Middle frontal gyrus (tissue), 1 donor: Measurements from ENCODE around the gene ARHGEF5.
"Not testable (repeated sequence)": the region's sequence is repeated elsewhere in the genome, so short reads cannot be mapped to it uniquely, and the experiment has no call there.

Experiments used
- DNase-seq: peaks from one replicate; pipeline ENCODE4 v3.0.0-alpha.2; 2015; ENCODE audit warnings: low spot score; ENCODE audit errors: extremely low spot score

The ARHGEF5 gene

DNA sequence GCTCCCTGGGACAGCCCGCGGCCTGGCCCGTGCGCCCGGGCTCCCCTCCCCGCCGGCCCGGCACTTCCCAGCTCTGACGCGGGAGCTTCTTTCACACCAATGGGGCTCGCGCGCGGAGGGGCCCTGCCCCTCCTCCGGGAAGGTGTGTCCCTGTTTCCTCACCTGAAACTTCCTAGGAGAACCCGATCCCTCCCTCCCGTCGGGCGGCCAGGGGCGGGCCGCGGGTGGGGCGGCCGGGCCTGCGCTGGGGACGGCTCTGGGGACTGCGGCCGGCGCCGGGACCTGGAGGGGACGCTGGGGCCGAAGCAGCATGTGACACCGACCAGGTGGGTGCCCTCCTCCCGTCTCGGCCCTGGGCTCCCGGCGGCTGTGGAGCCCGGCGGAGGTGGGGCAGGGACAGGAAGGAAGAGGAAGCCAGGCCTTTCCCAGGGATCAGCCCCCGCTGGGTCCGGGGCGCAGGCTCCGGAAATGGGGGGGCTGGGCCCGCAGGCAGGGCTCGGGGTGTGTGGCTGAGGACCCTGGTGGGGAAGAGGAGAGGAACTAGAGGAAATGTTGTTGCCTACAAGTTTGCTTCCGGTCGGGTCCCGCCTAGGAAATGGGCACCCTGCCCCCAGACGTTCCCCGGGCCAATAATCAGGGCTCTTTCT, at the start of gene ARHGEF5:
Gene ARHGEF5, plus strand, starts transcription at position 227 of the 647 bp plus-strand sequence. CDS start 7,268 bp downstream, outside the sequence.
- DNase-seq = not testable (repeated sequence)

DNA sequence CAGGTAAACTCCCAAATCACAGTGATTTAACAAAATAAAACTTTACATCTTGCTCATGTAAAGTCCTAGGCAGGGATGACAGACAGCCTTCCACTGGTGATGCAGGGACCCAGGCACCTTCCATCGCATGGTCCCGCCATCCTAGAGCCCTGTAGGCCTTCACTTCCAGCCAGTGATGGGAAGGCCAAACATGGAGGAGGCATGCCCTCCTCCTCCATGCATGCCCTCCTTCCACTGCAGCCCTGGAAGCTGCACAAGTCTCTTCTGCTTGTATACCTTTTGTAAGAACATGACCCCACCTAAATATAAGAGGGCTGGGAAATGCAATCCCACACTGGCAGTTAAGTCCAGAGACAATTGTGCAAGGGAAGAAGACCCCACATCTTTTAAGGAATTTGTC, 45.5 kb upstream of the ARHGEF5 start:
- DNase-seq = not testable (repeated sequence)

DNA sequence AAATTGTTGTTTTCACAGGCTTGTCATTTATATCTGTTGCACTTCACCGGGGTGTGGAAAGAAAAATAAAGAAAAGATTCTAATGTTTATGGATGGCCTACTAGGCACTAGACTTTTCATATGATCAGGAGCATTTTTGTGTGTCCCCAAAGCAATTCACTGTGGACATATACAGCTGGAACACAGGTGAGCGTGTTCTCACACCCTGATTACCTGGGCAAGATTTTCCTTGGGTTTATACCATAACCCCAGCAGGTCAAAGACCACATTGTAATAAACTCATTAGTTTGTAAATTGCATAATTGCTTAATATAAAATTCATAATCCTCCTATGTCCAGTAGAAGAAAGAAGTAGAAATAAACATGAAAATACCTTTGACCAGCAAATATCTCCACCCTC, 44.0 kb upstream of the ARHGEF5 start:
- DNase-seq = not testable (repeated sequence)

DNA sequence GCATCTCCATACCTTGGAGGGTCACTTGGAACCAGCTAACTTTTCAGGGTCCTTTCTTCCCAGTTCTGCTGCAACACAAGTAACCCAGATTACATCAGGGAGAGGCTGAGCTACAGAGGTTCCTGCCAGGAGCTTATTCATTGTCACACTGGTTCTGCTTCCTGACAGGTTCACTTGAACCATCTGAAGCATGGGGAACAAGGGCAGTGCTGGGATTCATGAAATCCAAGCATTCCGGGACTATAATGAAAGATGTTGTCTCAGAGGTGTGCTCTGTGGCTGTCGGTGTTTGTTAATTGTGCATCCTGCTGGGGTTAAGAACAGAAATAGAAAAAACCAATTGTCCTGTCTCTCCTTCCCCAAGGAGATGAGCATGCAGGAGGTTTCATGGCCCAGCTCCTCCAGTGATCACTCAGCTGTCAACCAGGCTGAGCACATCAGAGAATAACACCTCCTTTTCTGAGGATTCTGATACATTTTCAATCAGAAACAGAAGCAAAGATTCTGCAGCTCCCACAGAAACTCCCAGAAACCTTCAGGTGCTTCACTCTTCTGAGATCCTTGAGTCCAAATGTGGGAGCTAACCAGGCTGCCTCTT, 43.2 kb upstream of the ARHGEF5 start, which contains the start of gene OR2A1:
Gene OR2A1, plus strand, starts transcription at position 548 of the 598 bp plus-strand sequence. CDS start 5,706 bp downstream, outside the sequence.
- DNase-seq = not testable (repeated sequence)

DNA sequence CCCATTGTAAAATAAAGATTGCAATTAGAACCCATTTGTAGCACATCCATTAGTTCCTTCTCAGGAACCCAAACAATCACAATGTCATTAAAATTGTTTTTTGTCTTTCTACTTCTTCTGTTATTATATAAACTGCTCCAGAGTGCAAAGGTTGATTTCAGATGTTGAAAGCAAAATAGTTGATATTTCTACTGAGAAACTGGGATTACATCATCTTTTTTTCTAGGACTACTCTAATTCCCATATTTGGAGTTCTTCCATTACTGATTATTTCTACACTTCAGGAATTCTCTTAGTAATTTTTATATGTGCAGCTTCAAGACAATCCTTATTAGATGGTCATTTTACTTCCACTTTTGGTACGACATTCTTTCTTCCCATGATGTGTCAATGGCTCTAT, 37.7 kb upstream of the ARHGEF5 start:
- not testable (repeated sequence) for DNase-seq

DNA sequence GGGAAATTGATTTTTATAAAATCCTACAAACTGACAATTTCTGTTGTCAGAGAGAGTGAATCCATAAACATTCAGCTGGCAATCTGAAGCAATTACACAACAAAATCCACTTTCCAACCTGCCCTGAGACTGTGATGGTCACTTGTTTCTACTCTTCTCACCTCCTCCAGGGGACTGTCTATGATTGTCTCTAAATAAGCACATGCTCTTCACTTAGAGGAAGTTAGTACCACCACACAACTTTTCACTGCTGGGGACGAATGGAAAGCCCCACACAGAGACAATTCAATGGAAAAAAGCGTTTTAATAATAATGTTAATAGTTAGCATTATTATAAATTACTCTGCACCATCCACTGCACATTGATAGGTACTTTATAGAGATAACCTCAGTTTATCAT, 35.7 kb upstream of the ARHGEF5 start:
- not testable (repeated sequence) for DNase-seq

DNA sequence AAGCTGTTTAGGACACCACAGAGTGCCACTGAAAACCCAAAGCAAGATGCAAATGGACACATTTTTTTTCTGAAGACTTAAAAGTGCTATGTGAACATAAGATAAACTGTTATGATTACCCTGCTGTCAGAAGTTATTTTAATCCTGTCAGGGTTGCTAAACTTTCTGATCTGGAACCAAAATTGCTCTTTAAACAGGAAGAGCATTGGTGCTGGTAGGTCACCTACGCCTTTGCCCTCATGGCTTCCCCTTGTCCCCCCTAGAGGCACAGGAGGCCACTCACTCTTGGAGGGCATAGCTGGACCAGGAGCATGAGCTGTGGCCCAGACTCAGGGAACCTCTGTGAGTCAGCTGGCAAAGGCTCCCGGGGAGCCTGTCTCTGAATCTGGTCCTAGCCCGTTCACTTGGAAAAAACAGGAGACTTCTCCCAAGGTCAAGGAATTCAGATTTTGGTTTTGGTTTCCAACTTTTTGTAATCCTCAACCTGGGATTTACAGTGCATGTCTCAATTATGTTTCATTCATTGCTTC, 33.5 kb upstream of the ARHGEF5 start:
- DNase-seq = not testable (repeated sequence)

DNA sequence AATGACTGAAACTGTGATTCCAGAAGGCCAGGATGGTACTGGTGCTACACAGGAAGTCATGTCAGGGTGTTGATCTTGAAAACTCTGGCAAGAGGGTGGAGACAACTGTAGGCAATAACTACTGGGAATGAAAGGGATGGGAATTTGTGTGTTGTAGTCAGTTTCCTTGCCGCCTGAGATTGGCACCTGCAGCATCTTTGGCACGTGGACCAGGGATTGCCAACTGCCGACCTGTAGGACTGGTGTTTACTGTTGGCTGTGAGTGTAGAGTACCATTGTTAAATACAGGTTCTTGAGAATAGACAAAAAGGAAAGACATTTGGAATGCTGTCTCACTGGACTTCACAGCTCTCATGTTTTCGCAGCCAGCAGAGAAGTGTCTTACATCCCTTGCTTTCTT, 31.8 kb upstream of the ARHGEF5 start:
- not testable (repeated sequence) for DNase-seq

DNA sequence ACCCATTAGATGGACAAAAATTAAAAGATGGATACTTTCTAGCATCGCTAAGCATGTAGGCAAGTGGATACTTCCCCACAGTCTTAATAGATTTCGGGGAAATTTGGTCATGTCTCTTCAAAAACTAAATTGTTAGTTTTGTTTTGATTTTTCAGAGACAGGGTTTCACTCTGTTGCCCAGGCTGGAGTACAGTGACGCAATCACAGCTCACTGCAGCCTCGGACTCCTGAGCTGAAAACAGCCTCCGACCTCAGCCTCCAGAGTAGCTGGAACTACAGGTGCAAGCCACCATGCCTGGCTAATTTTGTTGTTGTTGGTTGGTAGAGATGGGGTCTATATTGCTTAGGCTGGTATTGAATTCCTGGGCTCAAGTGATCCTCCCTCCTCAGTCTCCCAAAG, 29.3 kb upstream of the ARHGEF5 start:
- DNase-seq = not testable (repeated sequence)

DNA sequence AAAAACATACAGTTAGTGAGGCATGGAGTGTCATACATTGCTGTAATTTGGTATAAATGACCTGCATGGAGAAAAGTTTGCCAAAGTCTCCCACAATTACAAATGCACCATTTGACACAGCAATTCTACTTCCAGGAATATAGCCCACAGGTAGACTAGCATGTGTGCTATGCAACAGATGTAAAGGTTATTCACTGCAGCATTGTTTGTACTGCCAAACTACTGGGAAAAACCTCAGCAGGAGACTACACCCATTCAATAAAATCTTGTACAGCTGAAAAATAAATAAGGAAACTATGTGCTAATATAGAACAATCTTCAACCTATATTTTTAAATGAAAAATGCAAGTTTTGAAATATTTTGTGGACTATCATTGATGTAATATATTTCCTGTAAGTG, 25.2 kb upstream of the ARHGEF5 start:
- DNase-seq = not testable (repeated sequence)

DNA sequence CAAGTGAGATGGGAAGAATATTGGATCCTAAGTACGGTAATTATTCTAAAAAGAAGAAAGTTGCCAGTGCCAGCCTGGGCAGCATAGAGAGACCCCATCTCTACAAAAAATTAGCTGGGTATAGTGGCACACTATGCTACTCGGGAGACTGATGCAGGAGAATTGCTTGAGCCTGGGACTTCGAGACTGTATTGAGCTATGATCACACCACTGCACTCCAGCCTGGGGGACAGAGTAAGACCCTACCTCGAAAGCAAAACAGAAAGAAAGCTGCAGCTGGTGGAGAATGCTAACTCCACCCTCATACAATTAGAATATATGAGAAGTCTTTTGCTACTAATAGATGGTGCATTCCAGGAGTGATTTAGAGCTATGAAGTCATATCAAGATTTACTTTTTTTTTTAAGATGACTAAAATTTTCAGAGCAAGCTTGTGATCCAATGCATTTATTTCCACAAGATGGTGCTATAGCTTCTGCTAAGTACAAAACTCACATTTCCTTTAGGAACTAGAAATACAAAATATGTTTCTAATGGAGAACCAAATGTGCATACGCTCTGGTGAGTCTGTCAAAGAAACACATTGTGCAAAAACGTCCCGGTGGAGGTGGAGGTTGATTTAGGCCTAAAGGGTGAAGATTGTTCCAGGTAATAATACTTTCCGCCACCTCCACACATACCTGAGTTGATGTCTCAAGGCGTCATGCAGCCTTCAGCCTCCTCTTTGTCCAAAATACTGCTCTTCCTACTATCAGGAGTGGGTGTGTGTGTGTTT, 23.8 kb upstream of the ARHGEF5 start:
- DNase-seq = not testable (repeated sequence)

DNA sequence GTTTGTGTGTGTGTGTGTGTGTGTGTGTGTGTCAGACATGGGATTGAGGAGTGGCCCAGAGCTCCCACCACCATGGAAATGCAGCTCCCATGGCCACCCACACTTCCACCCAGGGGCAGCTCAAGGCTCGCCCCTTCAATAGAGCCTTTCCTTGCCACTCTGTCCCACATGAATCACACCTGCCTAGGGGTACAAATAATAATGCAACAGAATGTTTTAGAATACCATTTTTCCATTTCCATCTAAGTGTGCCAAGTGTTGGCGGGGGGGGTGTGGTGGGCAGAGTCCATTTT, 23.3 kb upstream of the ARHGEF5 start:
- DNase-seq = not testable (repeated sequence)

DNA sequence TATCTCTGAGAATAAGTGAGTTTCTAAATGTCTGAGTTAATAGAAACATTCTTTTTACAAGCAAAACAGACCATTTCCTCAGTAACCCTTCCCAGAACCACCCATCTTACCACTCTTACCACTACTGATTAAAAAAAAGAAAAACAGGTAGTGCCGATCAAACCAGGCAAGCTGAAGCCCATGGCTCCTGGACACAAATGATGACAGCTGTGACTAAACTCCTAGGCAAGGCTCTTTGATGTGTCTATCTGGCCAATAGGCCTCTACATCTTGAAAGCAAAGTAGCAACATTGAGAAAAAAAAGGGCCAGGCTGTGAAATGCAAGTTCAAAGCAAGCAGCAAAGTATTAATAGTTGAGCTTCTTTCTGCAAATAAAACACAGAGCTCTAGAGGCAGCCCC, 6.6 kb upstream of the ARHGEF5 start:
- DNase-seq = not testable (repeated sequence)

DNA sequence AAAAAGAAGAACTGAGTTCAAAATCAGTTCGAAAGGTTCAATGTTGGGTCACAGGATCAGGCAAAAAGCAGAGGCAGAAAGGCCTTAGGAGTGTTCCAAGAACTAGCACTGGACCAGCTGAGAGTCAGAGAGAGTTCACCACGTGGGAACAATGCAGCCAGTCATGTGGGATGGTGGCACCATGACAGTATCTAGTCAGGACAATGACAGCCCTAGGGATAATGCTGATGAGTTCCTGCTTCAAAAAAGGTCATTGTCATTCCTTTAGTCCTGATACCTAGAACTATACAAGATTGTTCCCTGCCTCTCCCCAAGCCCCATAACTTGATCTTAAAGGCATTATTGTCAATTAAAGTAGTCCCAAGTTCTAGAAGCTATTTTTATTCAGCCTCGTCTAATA, 3.5 kb upstream of the ARHGEF5 start:
- DNase-seq = not testable (repeated sequence)

DNA sequence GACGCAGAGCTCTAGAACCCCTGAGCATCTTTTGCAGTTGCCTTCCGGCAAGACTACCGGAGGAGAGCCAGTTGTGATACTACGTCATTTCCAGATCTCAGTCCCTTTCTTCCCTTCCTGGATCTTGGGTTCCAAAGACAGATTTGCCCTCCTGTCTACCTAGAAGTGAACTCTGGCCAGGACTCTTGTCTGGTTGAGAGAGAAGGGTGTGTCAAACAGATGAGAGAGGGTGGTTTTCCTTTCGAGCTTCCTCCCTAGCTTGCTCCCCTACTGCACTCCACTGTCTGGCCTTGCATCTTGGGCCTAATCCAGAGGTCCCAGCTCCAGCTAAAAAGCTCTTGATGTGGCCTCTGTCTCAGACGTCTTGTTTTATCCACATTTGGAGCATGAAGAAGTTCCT, 983 bp downstream of the ARHGEF5 start:
- DNase-seq = not testable (repeated sequence)

DNA sequence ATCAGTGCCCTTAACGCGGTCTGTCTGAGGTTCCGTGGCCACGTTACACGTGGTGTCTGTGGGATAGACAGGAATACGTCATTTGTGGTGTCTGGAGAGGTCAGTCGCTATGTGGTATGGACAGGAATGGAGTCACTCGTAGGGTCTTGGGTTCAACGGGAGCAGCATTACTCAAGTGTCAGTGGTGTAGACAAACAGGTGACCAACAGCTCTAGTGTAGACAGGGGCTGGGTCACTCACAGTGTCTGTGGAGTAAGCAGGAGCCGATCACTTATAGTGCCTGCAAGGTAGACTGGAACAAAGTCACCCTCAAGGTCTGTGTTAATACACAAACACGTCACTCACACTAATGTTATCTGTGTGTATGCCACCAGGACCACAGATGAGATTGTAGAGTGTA, 1.7 kb downstream of the ARHGEF5 start:
- not testable (repeated sequence) for DNase-seq

DNA sequence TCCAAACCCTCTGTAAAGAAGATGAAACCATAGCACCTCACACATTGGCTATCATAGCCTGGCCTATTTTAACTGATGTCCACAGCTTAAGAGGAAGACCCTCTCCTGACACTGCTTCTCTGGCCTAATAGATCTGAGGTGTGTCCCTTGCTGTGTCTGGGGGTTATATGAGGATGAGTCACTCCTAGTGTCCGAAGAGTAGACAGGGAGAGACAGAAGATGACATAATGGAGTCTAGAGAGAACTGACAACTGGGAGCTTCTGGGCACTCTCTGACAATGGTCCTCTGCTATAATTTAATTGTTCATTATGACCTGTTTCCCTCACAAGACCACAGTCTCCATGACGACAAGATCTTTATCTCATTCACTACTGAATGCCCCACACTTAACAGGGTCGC, 6.9 kb downstream of the ARHGEF5 start:
- DNase-seq = not testable (repeated sequence)

DNA sequence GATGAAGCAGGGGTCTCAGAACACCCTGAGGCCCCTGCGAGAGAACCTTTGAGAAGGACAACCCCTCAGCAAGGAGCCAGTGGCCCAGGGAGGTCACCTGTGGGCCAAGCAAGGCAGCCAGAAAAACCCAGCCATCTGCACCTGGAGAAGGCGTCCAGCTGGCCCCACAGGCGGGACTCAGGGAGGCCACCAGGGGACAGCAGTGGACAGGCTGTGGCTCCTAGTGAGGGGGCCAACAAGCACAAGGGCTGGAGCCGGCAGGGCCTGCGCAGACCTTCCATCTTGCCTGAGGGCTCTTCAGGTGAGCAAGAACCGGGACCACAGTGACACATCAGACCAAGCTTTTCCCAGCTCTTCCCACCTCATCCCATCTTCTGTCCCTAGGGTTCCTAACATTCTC, 10.3 kb downstream of the ARHGEF5 start:
- not testable (repeated sequence) for DNase-seq

DNA sequence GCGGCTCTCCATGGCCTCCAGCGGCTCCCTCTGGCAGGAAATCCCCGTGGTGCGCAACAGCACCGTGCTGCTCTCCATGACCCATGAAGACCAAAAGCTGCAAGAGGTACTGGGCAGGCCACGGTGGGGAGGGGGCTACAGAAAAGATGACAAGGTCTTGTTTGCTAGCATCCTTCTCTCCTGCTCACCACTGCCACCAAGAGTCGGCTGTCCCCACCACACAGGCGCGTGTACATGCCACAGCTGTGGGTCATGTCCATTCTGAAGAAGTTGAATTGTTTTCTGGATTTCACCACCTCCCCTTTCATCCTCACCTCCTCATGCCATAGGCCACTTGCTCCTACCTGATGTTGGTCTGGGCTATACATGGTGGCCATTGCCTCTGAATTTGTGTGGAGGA, 12.0 kb downstream of the ARHGEF5 start:
- DNase-seq = not testable (repeated sequence)

DNA sequence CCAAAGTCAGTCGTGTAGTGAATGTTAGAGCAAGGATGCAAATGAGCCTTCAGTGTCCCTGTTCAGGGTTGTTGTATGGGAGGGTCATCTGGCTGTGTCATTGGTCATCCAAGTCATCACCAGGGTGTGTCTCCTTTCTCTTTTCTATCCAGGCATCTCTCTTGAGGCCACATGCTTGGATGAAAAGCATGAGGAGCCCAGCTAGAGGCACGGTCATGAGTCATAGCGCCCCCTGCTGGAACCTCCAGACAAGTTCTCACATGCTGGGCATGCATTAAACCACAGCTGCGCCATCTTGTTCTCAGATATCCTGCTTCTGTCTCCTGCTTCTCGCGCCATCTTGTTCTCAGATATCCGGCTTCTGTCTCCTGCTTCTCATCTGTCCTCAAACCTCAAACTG, 14.0 kb downstream of the ARHGEF5 start:
- not testable (repeated sequence) for DNase-seq

DNA sequence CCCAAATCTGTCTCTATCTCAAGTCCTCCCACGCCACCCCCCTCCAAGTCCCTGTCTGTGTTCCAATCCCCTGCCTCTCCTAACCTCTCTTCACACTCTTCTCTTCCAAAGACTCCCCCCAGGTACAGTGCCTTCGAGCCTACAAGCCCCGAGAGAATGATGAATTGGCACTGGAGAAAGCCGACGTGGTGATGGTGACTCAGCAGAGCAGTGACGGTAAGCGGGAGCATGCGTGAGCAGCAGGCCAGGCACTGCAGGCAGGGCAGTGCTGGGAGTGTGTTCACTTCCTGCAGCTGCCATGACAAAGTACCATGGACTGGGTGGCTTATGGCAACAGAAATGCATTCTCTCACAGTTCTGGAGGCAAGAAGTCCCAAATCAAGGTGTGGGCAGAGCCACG, 23.4 kb downstream of the ARHGEF5 start:
- no peak for DNase-seq

DNA sequence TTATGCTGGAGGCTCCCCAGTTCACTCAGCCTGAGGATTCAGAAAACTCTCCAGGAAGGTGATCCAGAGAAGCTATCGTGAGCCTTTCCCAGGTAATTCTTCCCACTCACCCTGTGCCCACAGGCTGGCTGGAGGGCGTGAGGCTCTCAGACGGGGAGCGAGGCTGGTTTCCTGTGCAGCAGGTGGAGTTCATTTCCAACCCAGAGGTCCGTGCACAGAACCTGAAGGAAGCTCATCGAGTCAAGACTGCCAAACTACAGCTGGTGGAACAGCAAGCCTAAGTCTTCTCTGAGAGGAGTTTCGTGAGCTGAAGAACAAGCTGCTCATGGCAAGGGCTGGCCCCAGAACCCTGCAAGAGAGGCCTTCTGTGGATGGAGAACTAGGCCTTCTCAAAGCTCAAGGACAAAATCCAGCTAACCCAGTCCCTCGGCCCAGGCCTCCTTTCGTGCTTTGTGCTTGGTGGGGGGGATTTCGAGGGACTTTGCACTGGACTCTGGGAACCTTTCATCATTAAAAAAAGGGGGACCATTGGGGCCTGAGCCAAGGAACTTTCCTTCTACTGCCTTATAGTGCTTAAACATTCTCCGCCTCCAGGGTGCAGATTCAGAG, 24.7 kb downstream of the ARHGEF5 start:
- DNase-seq = no peak
